GM12891 (cell line): Measurements from ENCODE around the gene F2R.

Experiments used
- POLR2A ChIP-seq: IDR thresholded peaks from 2 replicates; pipeline ENCODE4 v1.6.1; 2011; ENCODE audit warnings: low read depth, low read length, control low read depth
- POLR2AphosphoS5 ChIP-seq: IDR thresholded peaks from 2 replicates; pipeline ENCODE4 v1.6.1; 2011; ENCODE audit warnings: low read depth, low read length, control low read depth

- TF ChIP-seq POLR2AphosphoS5: no peak
- TF ChIP-seq POLR2A: no peak
Observed at GRCh38 chr5:76742583-76742982, 26.7 kb downstream of the F2R start.
